Central memory CD8-positive, alpha-beta T cell (primary cell): ENCODE data around the gene SENP1.

ENCODE experiments used
- ATAC-seq: fragments of 150-1000 bp; cut with Tn5 transposase; replicated peaks from 2 replicates; pipeline ENCODE4 v1.10.0; 2022; ENCODE audit warnings: mild to moderate bottlenecking, moderate FRiP score, moderate number of reproducible peaks; ENCODE audit not compliant: poor library complexity, severe bottlenecking; ENCODE audit errors: extremely low read depth
- DNase-seq, 2 donors: peaks; one replicate each; pipeline ENCODE4 v3.0.0; 2021; ENCODE audit warnings: low spot score in 2 of 2
- H3K27ac Mint-ChIP-seq: one replicate; pipeline ENCODE4 v1.8.0; 2022; ENCODE audit warnings: low read depth, mild to moderate bottlenecking, moderate library complexity, mixed read lengths
- H3K27me3 Mint-ChIP-seq: one replicate; pipeline ENCODE4 v1.8.0; 2022; ENCODE audit warnings: mixed read lengths
- H3K36me3 Mint-ChIP-seq: one replicate; pipeline ENCODE4 v1.8.0; 2022; ENCODE audit warnings: mild to moderate bottlenecking, moderate library complexity, mixed read lengths; ENCODE audit not compliant: insufficient read depth
- H3K4me1 Mint-ChIP-seq: one replicate; pipeline ENCODE4 v1.8.0; 2022; ENCODE audit warnings: mixed read lengths
- H3K4me3 Mint-ChIP-seq: one replicate; pipeline ENCODE4 v1.8.0; 2022; ENCODE audit warnings: mild to moderate bottlenecking, moderate library complexity, mixed read lengths
- H3K9me3 Mint-ChIP-seq: one replicate; pipeline ENCODE4 v1.8.0; 2022; ENCODE audit warnings: mixed read lengths

SENP1 gene

DNA sequence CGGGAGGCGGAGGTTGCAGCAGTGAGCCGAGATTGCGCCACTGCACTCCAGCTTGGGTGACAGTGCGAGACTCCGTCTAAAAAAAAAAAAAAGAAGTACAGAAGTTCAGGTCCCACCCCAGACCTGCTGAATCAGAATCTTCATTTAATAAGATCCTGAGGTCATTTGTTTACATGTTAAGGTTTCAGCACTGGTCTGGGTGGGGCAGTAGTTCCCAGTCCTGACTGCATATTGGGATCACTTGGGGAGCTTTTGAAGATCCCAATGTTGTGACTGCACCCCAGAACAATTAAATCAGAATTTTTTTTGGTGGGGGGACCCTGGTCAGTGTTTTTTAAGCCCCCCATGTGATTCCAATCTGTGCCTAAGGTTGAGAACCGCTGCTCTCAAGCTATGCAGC is 89.9 kb downstream of the SENP1 start:
- DNase-seq (no peak), ATAC-seq (no peak)
- Mint-ChIP-seq H3K27ac (no peak overlapping the region), H3K4me3 (no peak overlapping the region), H3K27me3 (peaks cover 78% of the 10 kb centered on the region), H3K36me3 (peaks cover 1% of the 10 kb centered on the region), H3K9me3 (no peaks in the 10 kb centered on the region), H3K4me1 (no peaks in the 10 kb centered on the region)

DNA sequence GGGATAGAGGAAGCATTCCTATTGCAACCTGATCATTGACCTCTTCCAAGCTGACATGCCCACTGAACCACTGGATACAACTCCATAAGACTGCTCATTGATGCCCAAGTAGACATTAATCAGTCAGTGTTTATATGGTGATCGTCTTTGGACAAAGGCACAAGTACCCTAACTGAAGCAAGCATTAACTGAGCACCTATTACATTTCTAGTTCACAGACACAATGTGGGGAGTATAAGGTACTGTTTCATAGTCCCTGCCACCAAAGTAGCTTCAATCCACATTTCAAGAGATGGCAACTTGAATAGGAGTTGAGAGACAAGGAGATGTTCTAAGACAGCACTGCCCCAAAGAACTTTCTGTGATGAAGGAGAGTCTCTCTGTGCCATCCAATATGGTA is 90.8 kb downstream of the SENP1 start:
- Mint-ChIP-seq H3K36me3 (peaks cover 1% of the 10 kb centered on the region), H3K4me3 (no peak overlapping the region), H3K27ac (no peak overlapping the region), H3K27me3 (peaks cover 79% of the 10 kb centered on the region), H3K9me3 (no peaks in the 10 kb centered on the region), H3K4me1 (no peaks in the 10 kb centered on the region)
- ATAC-seq (no peak), DNase-seq (no peak)

DNA sequence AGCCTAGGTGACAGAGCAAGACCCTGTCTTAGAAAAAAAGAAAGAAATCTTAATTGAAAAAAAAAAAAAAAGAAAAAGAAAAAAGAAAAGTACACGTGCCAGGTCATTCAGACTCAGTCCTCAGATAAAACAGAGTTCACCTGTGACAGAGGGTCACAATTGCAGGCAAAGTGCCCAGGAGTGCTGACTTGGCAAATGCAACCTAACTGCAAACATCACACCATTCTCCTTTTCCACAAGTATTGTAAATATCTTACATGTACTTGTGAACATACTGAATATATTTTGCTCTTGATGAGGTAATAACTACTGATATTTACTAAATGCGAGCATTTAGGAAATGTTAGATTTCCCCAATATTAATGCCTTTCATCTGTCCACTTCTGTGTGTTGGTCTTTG is 92.6 kb downstream of the SENP1 start:
- Mint-ChIP-seq H3K27ac (no peak overlapping the region), H3K9me3 (no peaks in the 10 kb centered on the region), H3K36me3 (peaks cover 1% of the 10 kb centered on the region), H3K4me1 (no peaks in the 10 kb centered on the region), H3K4me3 (no peak overlapping the region), H3K27me3 (peaks cover 79% of the 10 kb centered on the region)
- ATAC-seq (no peak), DNase-seq (no peak)

DNA sequence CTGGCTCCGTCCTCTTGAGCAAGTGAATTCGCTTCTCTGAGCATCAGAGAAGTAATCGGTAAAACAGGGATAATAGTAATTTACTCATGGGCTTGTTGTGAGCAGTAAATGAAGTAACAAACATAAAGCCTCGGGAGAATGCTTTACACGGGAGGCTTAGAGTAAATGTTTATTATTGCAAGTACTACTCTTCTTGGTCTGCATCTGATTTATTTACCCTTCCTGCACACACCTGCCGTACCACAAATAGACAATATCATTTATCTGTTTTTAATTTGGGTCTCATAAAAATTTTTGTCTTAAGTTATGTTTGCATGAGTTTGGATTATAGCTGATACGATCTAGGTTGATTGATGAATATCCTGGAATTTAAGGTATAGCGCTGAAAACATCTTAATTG is 93.8 kb downstream of the SENP1 start:
- no peaks in the 10 kb centered on the region for H3K9me3 Mint-ChIP-seq
- H3K27me3 Mint-ChIP-seq = peaks cover 79% of the 10 kb centered on the region
- H3K4me3 Mint-ChIP-seq = no peak overlapping the region
- ATAC-seq = no peak
- no peak for DNase-seq
- H3K27ac Mint-ChIP-seq = no peak overlapping the region
- peaks cover 1% of the 10 kb centered on the region for H3K36me3 Mint-ChIP-seq
- H3K4me1 Mint-ChIP-seq = no peaks in the 10 kb centered on the region

DNA sequence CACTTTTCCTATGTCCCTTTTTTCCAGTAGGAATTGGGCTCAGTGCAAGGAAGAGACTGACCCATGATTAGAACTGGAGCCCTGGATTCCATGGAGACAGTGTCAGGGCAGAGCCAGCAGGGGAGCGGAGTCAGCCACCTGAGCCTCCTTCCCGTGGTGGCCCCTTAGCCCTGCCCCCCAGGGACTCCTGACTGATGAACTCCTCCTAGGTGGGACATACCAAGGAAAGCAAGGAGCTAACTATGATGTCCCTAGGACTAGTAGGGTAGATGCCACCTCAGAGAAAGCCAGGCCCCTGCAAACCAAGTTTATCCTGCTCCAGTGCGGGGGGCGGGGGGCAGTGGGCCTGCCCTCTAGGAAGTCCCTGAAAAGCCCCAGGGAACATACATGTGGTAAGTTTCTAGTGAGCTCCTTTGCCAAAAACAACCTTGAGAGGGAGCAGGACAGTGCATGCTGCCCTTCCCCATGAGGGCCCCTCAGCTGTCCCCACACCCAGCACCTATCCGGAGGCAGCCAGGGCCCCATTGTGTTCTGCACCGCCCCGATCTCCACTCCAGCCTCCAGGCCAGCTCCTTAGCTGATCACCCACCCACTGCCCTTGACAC is 95.4 kb downstream of the SENP1 start:
- DNase-seq = no peak
- Mint-ChIP-seq H3K36me3 (peaks cover 1% of the 10 kb centered on the region), H3K4me1 (peaks cover 3% of the 10 kb centered on the region), H3K9me3 (no peaks in the 10 kb centered on the region), H3K27me3 (peaks cover 85% of the 10 kb centered on the region), H3K27ac (no peak overlapping the region), H3K4me3 (no peak overlapping the region)
- no peak for ATAC-seq

DNA sequence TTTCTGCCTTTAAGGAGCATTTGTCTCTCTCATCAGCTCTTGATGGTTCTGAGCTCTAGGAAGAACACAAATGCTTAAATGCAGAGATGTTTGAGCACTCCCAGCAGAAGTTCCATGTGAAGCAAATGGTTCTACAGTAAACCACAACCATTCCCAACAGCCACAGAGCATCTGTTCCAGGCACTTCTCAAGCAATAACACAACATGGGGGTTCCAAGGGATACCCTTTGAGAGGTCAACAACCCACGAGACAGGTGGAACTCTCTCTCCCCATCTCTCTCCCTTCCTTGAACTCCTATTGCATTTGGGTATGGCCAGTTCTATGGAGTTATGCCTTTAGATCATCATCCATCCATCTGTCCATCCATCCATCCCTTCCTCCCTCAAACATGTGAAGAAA is 96.4 kb downstream of the SENP1 start:
- DNase-seq (no peak), ATAC-seq (no peak)
- Mint-ChIP-seq H3K27ac (no peak overlapping the region), H3K27me3 (peaks cover 85% of the 10 kb centered on the region), H3K4me3 (no peak overlapping the region), H3K36me3 (peaks cover 1% of the 10 kb centered on the region), H3K4me1 (peaks cover 5% of the 10 kb centered on the region), H3K9me3 (no peaks in the 10 kb centered on the region)

DNA sequence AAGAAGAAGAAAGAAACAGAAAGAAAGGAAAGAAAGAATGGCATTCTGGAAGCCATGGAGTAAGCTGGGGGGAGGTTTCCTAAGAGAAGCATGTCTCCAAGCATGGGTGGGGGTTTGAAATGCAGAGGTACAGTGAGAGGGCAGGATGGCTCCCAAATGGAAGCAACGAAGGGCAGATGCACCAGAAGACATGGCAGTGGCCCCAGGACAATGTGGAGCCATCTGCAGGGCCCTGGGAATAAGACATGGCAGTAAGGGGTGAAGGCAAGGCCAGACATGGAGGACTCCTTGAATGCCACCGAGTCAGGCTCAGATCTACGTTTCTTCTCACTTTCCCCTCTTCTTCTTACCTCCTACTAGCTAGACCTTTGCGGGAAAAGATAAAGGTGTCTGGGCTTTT is 96.9 kb downstream of the SENP1 start:
- Mint-ChIP-seq H3K36me3 (peaks cover 1% of the 10 kb centered on the region), H3K27ac (no peak overlapping the region), H3K27me3 (peaks cover 87% of the 10 kb centered on the region), H3K9me3 (no peaks in the 10 kb centered on the region), H3K4me1 (peaks cover 5% of the 10 kb centered on the region), H3K4me3 (no peak overlapping the region)
- DNase-seq (no peak), ATAC-seq (no peak)

DNA sequence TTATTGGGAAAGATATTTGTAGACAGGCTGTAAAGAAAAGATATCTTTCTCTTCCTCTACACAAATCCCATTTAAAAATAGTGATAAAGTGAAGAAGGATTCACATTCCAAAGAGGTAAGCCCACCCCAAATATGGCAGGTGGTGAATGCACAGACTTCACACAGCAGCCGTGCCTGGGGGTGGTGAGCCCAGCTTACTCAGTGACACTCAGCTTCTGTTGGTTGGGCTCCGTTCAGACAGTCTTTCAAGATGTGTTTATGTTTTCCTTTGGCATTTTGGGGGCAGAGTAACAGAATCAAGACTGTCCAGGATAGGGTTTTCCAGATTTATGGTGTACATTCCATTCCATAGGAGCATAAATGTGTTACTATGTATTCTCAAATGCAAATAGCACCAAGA is 97.5 kb downstream of the SENP1 start:
- DNase-seq (no peak), ATAC-seq (no peak)
- peaks cover 93% of the 10 kb centered on the region for H3K27me3 Mint-ChIP-seq
- H3K4me3 Mint-ChIP-seq = no peak overlapping the region
- H3K4me1 Mint-ChIP-seq = peaks cover 11% of the 10 kb centered on the region
- H3K9me3 Mint-ChIP-seq = no peaks in the 10 kb centered on the region
- H3K36me3 Mint-ChIP-seq = peaks cover 1% of the 10 kb centered on the region
- no peak overlapping the region for H3K27ac Mint-ChIP-seq

DNA sequence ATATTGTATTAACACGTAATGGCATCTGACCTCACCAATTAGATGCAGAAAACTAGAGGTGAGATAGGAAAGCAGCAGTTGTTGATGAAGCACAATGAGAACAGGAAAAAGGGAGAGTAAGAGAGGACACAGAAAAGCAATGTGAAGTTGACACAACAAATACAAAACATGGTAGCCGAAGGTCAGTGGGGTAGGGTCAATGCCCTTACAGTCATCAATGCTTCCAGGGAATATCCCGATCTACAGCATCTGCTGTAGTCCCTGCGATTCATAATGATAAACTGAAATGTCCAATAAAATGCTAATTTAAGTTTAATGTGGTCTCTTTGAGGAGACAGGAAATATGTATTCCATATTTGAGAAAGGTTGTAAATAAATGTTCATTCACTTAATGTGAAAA is 98.7 kb downstream of the SENP1 start:
- H3K27ac Mint-ChIP-seq = no peak overlapping the region
- H3K4me3 Mint-ChIP-seq = no peak overlapping the region
- peaks cover 19% of the 10 kb centered on the region for H3K4me1 Mint-ChIP-seq
- ATAC-seq (no peak), DNase-seq (no peak)
- H3K27me3 Mint-ChIP-seq = peaks cover 94% of the 10 kb centered on the region
- H3K9me3 Mint-ChIP-seq = no peaks in the 10 kb centered on the region
- peaks cover 1% of the 10 kb centered on the region for H3K36me3 Mint-ChIP-seq

DNA sequence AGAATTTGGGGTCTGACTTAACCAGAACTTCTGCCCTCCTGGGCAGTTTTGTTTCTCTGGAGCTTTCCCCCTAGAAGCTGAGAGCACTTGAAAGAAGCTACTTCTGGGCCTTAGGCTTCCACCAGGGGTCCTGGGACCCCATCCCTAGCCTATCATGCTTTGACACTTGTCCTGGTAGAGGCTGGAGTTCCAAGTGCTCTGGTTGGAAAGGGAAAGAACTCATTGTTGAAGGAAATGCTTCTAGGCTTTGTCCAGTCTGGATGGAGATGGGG is 100.2 kb downstream of the SENP1 start:
- peaks cover 34% of the 10 kb centered on the region for H3K4me1 Mint-ChIP-seq
- ATAC-seq (no peak), DNase-seq (no peak)
- H3K36me3 Mint-ChIP-seq = peaks cover 3% of the 10 kb centered on the region
- H3K9me3 Mint-ChIP-seq = no peaks in the 10 kb centered on the region
- peak overlapping the region; percentile 64 for H3K4me3 Mint-ChIP-seq
- H3K27me3 Mint-ChIP-seq = peaks cover 94% of the 10 kb centered on the region
- no peak overlapping the region for H3K27ac Mint-ChIP-seq

DNA sequence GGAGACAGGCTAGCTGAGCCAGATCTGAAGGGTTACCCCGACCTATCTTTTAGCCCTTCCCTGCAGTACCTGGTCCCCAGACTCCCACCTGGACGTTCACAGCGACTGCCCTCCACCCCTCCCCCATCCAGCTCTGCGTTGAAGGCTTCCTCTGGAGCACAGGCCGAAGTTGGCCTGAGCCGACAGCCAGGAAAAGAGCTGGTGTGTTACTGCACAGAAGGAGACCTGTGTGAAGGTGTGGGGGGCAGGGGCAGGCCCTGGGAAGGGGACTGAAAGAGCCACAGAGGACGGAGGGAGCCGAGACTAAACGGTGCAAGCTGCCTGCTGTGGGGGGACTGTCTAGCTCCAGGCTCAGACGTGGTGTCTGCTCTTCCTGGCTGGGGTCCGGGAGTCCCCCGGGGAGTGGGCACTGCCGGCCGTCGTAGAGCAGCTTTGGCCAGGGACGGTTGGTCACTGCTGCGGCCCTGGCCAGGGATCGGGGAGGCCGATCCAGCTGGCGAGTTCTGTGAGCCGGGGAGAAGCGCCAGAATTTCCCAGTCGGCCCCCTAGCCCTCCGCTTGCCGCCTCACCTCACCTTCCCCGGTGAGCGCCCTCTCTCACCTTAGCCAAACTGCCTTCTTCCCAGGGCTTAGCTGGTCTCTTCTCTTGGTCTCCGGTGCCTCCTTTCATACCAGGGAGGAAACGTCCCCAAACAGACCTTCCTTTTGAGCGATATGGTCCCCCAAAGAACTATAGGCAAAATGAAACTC is 100.7 kb downstream of the SENP1 start:
- ATAC-seq = no peak
- Mint-ChIP-seq H3K27me3 (peaks cover 94% of the 10 kb centered on the region), H3K4me3 (peak overlapping the region; percentile 64), H3K9me3 (no peaks in the 10 kb centered on the region), H3K36me3 (peaks cover 3% of the 10 kb centered on the region), H3K27ac (no peak overlapping the region), H3K4me1 (peaks cover 34% of the 10 kb centered on the region)
- no peak for DNase-seq

DNA sequence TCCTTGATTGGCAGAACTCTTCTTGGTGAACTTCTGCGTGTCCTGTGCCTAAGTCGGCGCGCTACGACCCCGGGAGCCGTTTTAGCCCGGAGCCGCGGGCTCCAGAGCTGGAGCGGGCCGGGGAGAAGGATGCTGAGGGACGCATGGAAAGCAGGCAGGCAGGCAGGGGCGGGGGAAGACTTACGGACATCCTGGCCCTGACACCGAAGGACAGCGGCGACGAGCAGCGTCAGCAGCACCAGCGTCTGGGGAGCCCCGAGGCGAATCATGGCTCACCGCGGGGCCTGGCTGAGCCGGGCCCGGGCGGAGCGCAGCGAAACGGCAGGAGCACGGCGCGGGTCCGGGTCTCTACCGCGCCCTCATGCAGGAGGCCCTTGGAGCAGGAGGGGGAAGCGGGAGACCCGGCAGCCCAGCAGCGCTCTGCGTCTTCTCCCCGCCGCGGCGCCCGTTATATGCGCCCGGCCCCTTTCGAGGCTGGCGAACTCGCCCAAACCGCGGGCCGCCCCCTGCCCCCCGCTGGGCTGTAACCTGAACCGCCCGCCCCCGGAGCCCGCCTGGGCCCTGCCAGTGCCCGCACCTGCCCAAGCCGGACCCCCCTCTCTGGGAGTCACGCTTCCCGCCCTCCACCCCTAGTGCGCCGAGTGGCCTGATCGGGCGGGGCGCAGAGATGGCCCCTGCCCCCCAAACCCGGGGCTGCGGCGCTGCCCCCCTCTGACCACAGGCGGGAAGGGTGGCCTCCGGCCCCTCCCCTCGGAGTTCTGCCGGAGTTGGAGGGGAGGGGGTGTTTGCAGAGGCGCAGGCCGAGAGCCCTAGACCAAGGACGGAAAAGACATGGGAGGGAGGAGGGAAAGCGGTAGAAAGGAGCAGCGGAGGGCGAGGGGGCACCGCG is 101.6 kb downstream of the SENP1 start, which contains the start of gene COL2A1:
COL2A1 (minus strand) TSS at position 424 of the 889 bp plus-strand sequence; CDS start at position 269, 155 bp downstream.
- H3K4me1 Mint-ChIP-seq = peaks cover 34% of the 10 kb centered on the region
- H3K27me3 Mint-ChIP-seq = peaks cover 94% of the 10 kb centered on the region
- no peak within 1 kb of the TSS for H3K27ac Mint-ChIP-seq
- no peak for DNase-seq
- peaks cover 3% of the 10 kb centered on the region for H3K36me3 Mint-ChIP-seq
- H3K9me3 Mint-ChIP-seq = no peaks in the 10 kb centered on the region
- peak within 1 kb of the TSS; percentile 73 for H3K4me3 Mint-ChIP-seq
- peak; percentile 32 for ATAC-seq
